SK-N-SH treated with all-trans-retinoic acid at 6 μM for 48 hours (cell line): ENCODE results near the gene C20orf202.

Experiments used
- ARNTL ChIP-seq: fragments of 450-650 bp; formaldehyde crosslinking; IDR thresholded peaks from 2 replicates; pipeline ENCODE4 v1.5.0; 2020; ENCODE audit warnings: low read depth, mild to moderate bottlenecking, moderate library complexity, borderline replicate concordance
- BACH2 ChIP-seq: fragments of 250-450 bp; sonication (Bioruptor Pico); IDR thresholded peaks from 2 replicates; pipeline ENCODE4 v1.9.0; 2021; ENCODE audit warnings: mild to moderate bottlenecking, borderline replicate concordance
- ESRRG ChIP-seq: fragments of 250-450 bp; sonication (Bioruptor Pico); IDR thresholded peaks from 2 replicates; pipeline ENCODE4 v1.6.1; 2021; ENCODE audit warnings: mild to moderate bottlenecking
- OSR1 ChIP-seq: fragments of 250-450 bp; sonication (Bioruptor Pico); IDR thresholded peaks from 2 replicates; pipeline ENCODE4 v1.8.0; 2022; ENCODE audit warnings: moderate library complexity, mild to moderate bottlenecking, inconsistent platforms
- PATZ1 ChIP-seq: fragments of 250-450 bp; sonication (Bioruptor Pico); IDR thresholded peaks from 2 replicates; pipeline ENCODE4 v1.8.0; 2020; ENCODE audit warnings: mild to moderate bottlenecking, moderate library complexity, borderline replicate concordance
- PPARA ChIP-seq: fragments of 250-450 bp; sonication (Bioruptor Pico); IDR thresholded peaks from 2 replicates; pipeline ENCODE4 v1.5.0; 2020; ENCODE audit warnings: mild to moderate bottlenecking, borderline replicate concordance
- RARB ChIP-seq: fragments of 250-450 bp; sonication (Bioruptor Pico); IDR thresholded peaks from 2 replicates; pipeline ENCODE4 v1.8.0; 2021; ENCODE audit warnings: mild to moderate bottlenecking, moderate library complexity
- TOX ChIP-seq: fragments of 250-450 bp; sonication (Bioruptor Pico); IDR thresholded peaks from 2 replicates; pipeline ENCODE4 v1.8.0; 2021; ENCODE audit warnings: mild to moderate bottlenecking, moderate library complexity, borderline replicate concordance
- TSHZ2 ChIP-seq: fragments of 250-450 bp; sonication (Bioruptor Pico); IDR thresholded peaks from 2 replicates; pipeline ENCODE4 v1.5.0; 2020; ENCODE audit warnings: mild to moderate bottlenecking, moderate library complexity
- ZFP3 ChIP-seq: fragments of 250-450 bp; sonication (Bioruptor Pico); IDR thresholded peaks from 2 replicates; pipeline ENCODE4 v1.5.0; 2020; ENCODE audit warnings: mild to moderate bottlenecking, moderate library complexity
- ZFP30 ChIP-seq: fragments of 450-650 bp; formaldehyde crosslinking; IDR thresholded peaks from 2 replicates; pipeline ENCODE4 v1.5.0; 2022; ENCODE audit warnings: mild to moderate bottlenecking, moderate library complexity
- ZNF565 ChIP-seq: fragments of 450-650 bp; formaldehyde crosslinking; conservative IDR thresholded peaks from 2 replicates; pipeline ENCODE4 v1.5.0; 2020; ENCODE audit warnings: low read depth, mild to moderate bottlenecking, moderate library complexity
- ZNF70 ChIP-seq: fragments of 450-650 bp; formaldehyde crosslinking; IDR thresholded peaks from 2 replicates; pipeline ENCODE4 v1.5.0; 2020; ENCODE audit warnings: mild to moderate bottlenecking, moderate library complexity
- ZNF8 ChIP-seq: fragments of 450-650 bp; formaldehyde crosslinking; IDR thresholded peaks from 2 replicates; pipeline ENCODE4 v1.5.0; 2020; ENCODE audit warnings: mild to moderate bottlenecking, moderate library complexity

- TF ChIP-seq TSHZ2 (CRISPR knock-in tag) (no peak), ARNTL (CRISPR knock-in tag) (no peak), ZNF70 (CRISPR knock-in tag) (no peak), ZFP30 (CRISPR knock-in tag) (no peak), ZNF8 (no peak), ZNF565 (CRISPR knock-in tag) (no peak), ESRRG (CRISPR knock-in tag) (no peak), ZFP3 (CRISPR knock-in tag) (no peak), BACH2 (CRISPR knock-in tag) (no peak), PPARA (CRISPR knock-in tag) (no peak), RARB (CRISPR knock-in tag) (no peak), TOX (CRISPR knock-in tag) (no peak), OSR1 (no peak), PATZ1 (CRISPR knock-in tag) (no peak)
Observed at GRCh38 chr20:1242530-1242929, 39.3 kb downstream of the C20orf202 start.
